GM10248 (cell line): Measurements from ENCODE around the gene SIK3.

ENCODE experiments used
- CTCF ChIA-PET: fragments of 300-600 bp; sonication (Branson Sonifier 250); formaldehyde crosslinking; extraction: SDS; loops from one replicate; lab custom pipeline; 2021; ENCODE audit warnings: antibody characterized with exemption; lab: Yijun Ruan, JAX
- POLR2A ChIA-PET: fragments of 350-650 bp; sonication (Branson Sonifier 250); formaldehyde crosslinking; extraction: SDS; loops from one replicate; lab custom pipeline; 2020; ENCODE audit warnings: antibody characterized with exemption; lab: Yijun Ruan, JAX
- DNase-seq: peaks from one replicate; pipeline ENCODE4 v3.0.0; 2012; ENCODE audit errors: extremely low spot score
- TF ChIP-seq, protein P1 (sequence below): IDR thresholded peaks from 2 replicates; pipeline ENCODE4 v1.5.1; 2012; ENCODE audit warnings: mild to moderate bottlenecking, low read depth; ENCODE audit errors: extremely low read depth, missing control alignments, control extremely low read depth

The SIK3 gene

DNA sequence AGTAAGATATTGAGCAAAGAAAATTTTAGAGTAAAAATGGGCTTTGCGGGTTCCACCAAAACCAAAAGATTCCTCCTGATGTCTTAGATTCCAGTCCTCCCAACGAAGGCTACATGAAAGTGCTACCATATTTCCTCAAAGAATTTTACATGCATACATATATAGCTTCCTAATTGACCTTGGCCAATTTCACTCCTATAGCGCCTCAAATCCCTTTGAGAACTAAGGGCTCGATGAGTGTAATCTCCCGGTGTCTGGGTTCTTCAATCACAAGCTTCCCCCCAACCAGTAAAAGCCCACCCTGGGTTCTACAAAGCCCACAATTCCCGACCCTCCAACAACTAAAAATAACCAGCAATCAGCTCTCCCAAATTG is 1.2 kb downstream of the SIK3 start:
- TF ChIP-seq, protein P1, sequence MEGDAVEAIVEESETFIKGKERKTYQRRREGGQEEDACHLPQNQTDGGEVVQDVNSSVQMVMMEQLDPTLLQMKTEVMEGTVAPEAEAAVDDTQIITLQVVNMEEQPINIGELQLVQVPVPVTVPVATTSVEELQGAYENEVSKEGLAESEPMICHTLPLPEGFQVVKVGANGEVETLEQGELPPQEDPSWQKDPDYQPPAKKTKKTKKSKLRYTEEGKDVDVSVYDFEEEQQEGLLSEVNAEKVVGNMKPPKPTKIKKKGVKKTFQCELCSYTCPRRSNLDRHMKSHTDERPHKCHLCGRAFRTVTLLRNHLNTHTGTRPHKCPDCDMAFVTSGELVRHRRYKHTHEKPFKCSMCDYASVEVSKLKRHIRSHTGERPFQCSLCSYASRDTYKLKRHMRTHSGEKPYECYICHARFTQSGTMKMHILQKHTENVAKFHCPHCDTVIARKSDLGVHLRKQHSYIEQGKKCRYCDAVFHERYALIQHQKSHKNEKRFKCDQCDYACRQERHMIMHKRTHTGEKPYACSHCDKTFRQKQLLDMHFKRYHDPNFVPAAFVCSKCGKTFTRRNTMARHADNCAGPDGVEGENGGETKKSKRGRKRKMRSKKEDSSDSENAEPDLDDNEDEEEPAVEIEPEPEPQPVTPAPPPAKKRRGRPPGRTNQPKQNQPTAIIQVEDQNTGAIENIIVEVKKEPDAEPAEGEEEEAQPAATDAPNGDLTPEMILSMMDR, result no peak
- ChIA-PET POLR2A (interaction anchor here (0.7 to 1.1 kb wide), 3 partner anchors 20 to 261 kb away, joined by 3 to 5 read pairs (median 4); no protein-coding TSS in a partner anchor), CTCF (interaction anchor here (0.8 to 2.2 kb wide), 8 partner anchors 9 to 261 kb away, joined by 3 to 9 read pairs (median 4); no protein-coding TSS in a partner anchor)

DNA sequence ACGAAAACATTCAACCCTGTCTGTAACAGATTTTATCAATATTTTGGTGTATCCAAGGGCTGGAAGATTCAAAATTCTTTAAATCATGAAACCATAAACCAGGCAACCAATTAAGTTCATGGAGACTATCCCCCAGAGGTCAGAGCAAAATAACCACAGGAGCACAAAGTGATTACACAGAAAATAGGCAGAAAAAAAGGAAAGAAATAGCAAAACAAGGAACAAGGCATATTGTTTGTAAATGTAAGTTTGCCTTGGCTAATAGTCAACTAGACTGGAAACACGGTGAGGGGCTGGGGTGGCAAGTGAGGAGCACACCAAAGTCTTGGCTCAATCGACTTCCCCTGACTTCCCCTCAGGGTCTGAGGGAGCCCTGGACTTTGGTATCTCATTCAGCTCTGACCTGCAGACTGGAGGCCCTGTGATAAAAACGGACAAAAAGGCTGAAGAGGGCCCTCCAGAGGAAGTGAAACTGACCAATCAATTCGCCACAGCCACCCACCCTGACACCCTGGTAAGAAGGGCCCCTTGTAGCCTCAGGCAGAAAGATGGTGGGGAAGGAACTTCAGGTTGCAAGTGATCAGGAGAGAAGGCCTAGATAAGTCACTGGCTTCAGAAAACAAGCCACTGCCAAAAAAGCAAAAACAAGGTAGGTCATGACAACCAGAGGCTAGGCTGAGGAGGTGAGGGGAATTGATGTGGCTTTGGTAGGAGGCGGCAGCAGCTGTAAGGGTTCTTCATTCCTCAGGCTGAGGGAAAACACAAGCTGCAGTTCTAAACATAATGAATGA is 1.8 kb downstream of the SIK3 start:
- TF ChIP-seq, protein P1, result peak; percentile 23
- ChIA-PET CTCF (interaction anchor here (0.8 to 2.6 kb wide), 10 partner anchors 10 to 261 kb away, joined by 3 to 9 read pairs (median 4); no protein-coding TSS in a partner anchor), POLR2A (interaction anchor here (0.7 to 1.9 kb wide), 4 partner anchors 13 to 260 kb away, joined by 3 to 5 read pairs (median 4); no protein-coding TSS in a partner anchor)
- DNase-seq, result peak; percentile 75

More for the DNA sequence above, 1.2 kb downstream of the SIK3 start:
- no peak for DNase-seq

DNA sequence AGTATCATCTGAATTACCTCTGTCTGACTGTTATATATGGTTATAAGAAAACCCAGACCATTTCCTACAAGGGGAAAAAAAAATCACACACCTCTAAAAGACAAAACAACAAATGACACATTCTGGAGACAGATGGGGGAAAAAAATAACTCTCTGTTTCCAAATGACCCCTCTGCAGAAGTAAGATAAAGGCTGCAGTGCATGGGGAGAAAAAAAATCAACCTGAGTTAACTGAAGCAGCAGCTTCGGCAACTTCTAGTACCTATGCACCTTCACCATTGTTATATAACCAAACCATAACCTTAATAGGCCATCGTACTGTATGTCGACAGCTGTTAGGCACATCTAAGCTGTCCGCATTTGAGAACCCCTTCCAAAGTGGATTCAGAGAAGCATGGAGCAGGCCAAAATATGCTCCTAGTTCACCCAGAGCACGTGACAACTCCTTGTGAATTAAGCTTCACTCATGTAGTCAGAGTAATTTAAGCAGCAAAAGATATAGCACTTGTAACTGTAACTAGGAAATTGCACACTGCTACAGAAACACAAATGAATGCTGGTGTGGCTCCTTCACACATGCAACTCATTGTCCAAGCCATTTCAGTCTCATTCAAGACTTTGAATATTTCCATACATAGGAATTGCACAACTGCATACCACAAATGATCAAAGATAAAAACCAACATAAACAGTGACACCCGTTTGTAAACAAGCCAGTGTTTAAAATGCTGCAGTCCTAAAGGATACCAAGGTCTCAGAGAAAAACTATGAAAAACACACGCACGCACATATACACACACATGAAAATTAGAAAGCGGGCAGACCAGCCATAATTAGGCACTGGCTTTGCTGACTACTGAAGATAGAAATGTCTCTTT is 2.7 kb downstream of the SIK3 start:
- ChIA-PET POLR2A (interaction anchor here (1.0 to 1.9 kb wide), 2 partner anchors 12 to 21 kb away, joined by 5 read pairs; no protein-coding TSS in a partner anchor), CTCF (interaction anchor here (0.9 to 2.6 kb wide), 8 partner anchors 10 to 260 kb away, joined by 3 to 9 read pairs (median 4); no protein-coding TSS in a partner anchor)
- no peak for DNase-seq
- TF ChIP-seq, protein P1, result no peak

DNA sequence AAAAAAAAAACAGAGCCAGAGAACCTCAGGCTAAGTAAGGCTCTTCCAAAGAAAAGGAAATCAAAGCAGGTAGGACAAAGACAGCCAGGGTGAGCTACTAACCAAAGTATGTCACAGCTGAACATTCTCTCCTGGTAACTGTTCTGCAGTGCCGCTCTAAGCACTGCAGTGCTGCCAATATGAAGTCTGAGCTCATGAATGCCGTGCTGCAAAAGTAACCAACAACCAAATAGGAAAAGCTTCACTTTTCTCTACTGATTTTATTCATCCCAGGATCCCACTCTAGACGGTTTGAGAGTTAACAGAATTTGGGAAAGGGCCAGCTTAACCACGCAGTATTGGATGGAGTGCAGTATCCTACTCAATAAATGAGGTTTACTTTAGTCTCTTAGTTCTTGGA is 3.5 kb downstream of the SIK3 start:
- TF ChIP-seq, protein P1, result no peak
- ChIA-PET CTCF (interaction anchor here (1.1 to 2.6 kb wide), 5 partner anchors 11 to 304 kb away, joined by 3 to 7 read pairs (median 6); partner anchors contain the start of gene APOA5), POLR2A (interaction anchor here (0.5 to 1.9 kb wide), 2 partner anchors 11 to 75 kb away, joined by 5 read pairs; no protein-coding TSS in a partner anchor)
- no peak for DNase-seq

DNA sequence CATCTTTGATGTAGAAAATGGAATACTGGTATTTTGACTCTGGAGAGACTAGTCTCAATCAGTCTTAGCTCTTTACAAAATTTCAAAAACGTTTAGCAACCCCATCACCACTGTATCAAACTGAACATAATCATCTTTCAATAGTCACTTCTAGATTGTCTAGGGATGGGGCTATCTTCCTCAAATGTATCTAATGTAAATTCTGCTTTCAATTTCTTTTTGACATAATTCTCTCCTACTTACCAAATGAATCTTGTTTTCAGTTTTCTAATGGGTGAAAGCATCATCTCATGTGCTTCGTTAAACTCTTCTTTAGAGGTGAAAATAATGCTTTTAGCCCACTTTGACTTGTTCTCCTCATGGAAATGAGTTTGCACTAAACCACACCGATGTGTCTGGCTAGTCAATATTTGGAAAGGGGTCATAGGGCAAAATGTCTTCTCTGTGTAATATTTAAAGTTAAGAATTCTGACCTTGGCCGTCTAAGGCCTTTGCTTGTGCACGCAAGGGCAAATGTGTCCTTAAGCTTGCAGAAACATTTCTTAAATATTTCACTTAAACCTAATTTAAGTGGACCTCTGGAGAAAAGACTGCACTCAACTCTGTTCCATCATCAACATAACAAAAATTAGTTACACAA is 5.2 kb downstream of the SIK3 start:
- CTCF ChIA-PET, result interaction anchor here (1.0 to 1.3 kb wide), 3 partner anchors 16 to 51 kb away, joined by 3 to 4 read pairs (median 4); no protein-coding TSS in a partner anchor
- TF ChIP-seq, protein P1, result no peak
- DNase-seq, result peak; percentile 50
- POLR2A ChIA-PET, result no interaction called here
